ENCODE results near the gene FOXO1. TPM values are rescaled to one million over a fixed set of nuclear protein-coding genes. Genes with fewer than 3 reads are reported as not detected.

Gene FOXO1
- total RNA-seq, 1 donor from 2014 or later, result 50.4 TPM

GRCh38 chr13:40651866-40652587 is 14.4 kb downstream of the FOXO1 start:
- Mint-ChIP-seq H3K4me3 (peak overlapping the region; percentile 79), H3K9me3 (no peaks in the 10 kb centered on the region), H3K27me3 (no peaks in the 10 kb centered on the region), H3K4me1 (peaks cover 94% of the 10 kb centered on the region), H3K27ac (peak overlapping the region; percentile 91), H3K36me3 (ENCODE audit: low read depth) (no peaks in the 10 kb centered on the region)
- intact Hi-C loops (cut with micrococcal nuclease), result loop anchor here (1.0 to 5.0 kb wide), 3 partner anchors 12 to 1620 kb away; partner anchors contain the start of gene AKAP11
- TF ChIP-seq CTCF (IDR thresholded peaks at IDR 0.05), result no peak
- CTCF ChIA-PET, result interaction anchor here (0.6 kb wide), 1 partner anchor 13 kb away, joined by 4 read pairs; no protein-coding TSS in a partner anchor
- DNase-seq, result peak; percentile 29
- POLR2A ChIA-PET, result interaction anchor here (0.6 to 4.6 kb wide), 4 partner anchors 12 to 71 kb away, joined by 5 to 64 read pairs (median 12); no protein-coding TSS in a partner anchor
- ATAC-seq (ENCODE audit: low read depth), result peak; percentile 70

- peak overlapping the region; percentile 18 for H3K27ac Mint-ChIP-seq
- no peaks in the 10 kb centered on the region for H3K27me3 Mint-ChIP-seq
- TF ChIP-seq CTCF (IDR thresholded peaks at IDR 0.05), result no peak
- intact Hi-C loops (cut with micrococcal nuclease), result loop anchor here (1.0 kb wide), 1 partner anchor 9 kb away; no protein-coding TSS in a partner anchor
- no peaks in the 10 kb centered on the region for H3K9me3 Mint-ChIP-seq
- peaks cover 4% of the 10 kb centered on the region for H3K36me3 Mint-ChIP-seq (ENCODE audit: low read depth)
- H3K4me3 Mint-ChIP-seq, result peak overlapping the region; percentile 28
- no peak for ATAC-seq (ENCODE audit: low read depth)
- no peak for DNase-seq
- ChIA-PET POLR2A (interaction anchor here (1.8 kb wide), 1 partner anchor 16 kb away, joined by 6 read pairs; no protein-coding TSS in a partner anchor), CTCF (no interaction called here)
- peaks cover 97% of the 10 kb centered on the region for H3K4me1 Mint-ChIP-seq
These were observed 17.6 kb downstream of the FOXO1 start for GRCh38 chr13:40648841-40649240.

GRCh38 chr13:40648040-40648439 is 18.4 kb downstream of the FOXO1 start:
- ChIA-PET POLR2A (interaction anchor here (1.3 to 1.8 kb wide), 3 partner anchors 15 to 18 kb away, joined by 3 to 6 read pairs (median 4); partner anchors contain the start of gene FOXO1), CTCF (interaction anchor here (0.7 to 1.4 kb wide), 2 partner anchors 14 to 579 kb away, joined by 3 to 4 read pairs; no protein-coding TSS in a partner anchor)
- Mint-ChIP-seq H3K9me3 (no peaks in the 10 kb centered on the region), H3K27ac (peak overlapping the region; percentile 56), H3K36me3 (ENCODE audit: low read depth) (peaks cover 4% of the 10 kb centered on the region), H3K4me1 (peaks cover 97% of the 10 kb centered on the region), H3K4me3 (no peak overlapping the region), H3K27me3 (no peaks in the 10 kb centered on the region)
- intact Hi-C loops (cut with micrococcal nuclease), result no loop called here
- DNase-seq (no peak), ATAC-seq (ENCODE audit: low read depth) (no peak)
- no peak for TF ChIP-seq CTCF (IDR thresholded peaks at IDR 0.05)

GRCh38 chr13:40644838-40645604 is 21.4 kb downstream of the FOXO1 start:
- TF ChIP-seq CTCF (IDR thresholded peaks at IDR 0.05), result no peak
- no peaks in the 10 kb centered on the region for H3K27me3 Mint-ChIP-seq
- ChIA-PET POLR2A (interaction anchor here (0.6 kb wide), 1 partner anchor 24 kb away, joined by 3 read pairs; no protein-coding TSS in a partner anchor), CTCF (no interaction called here)
- ATAC-seq (ENCODE audit: low read depth), result no peak
- no peak for DNase-seq
- no peak overlapping the region for H3K4me3 Mint-ChIP-seq
- H3K27ac Mint-ChIP-seq, result peak overlapping the region; percentile 27
- H3K9me3 Mint-ChIP-seq, result no peaks in the 10 kb centered on the region
- intact Hi-C loops (cut with micrococcal nuclease), result loop anchor here (2.0 kb wide), 1 partner anchor 14 kb away; no protein-coding TSS in a partner anchor
- H3K36me3 Mint-ChIP-seq (ENCODE audit: low read depth), result peaks cover 10% of the 10 kb centered on the region
- peaks cover 96% of the 10 kb centered on the region for H3K4me1 Mint-ChIP-seq
